Measurements from ENCODE around the gene SHISA8. TPM values are rescaled to one million over a fixed set of nuclear protein-coding genes. Genes with fewer than 3 reads are reported as not detected.

The SHISA8 gene
- total RNA-seq, 6 donors from 2014 or later: 0.17 TPM; not detected in 5

GRCh38 chr22:41927813-41928212, 12.9 kb upstream of the SHISA8 start:
- Histone ChIP-seq H3K27ac (no peak overlapping the region), H3K36me3 (no peaks in the 10 kb centered on the region), H3K4me1 (peaks cover 8 to 19% (median 11%) of the 10 kb centered on the region in 4 donors), H3K4me3 (no peak overlapping the region), H3K27me3 (peaks cover 0 to 21% (median 9%) of the 10 kb centered on the region in 4 donors), H3K9me3 (no peaks in the 10 kb centered on the region)
- DNase-seq (no peak), ATAC-seq (ENCODE audit: low FRiP score in 2 of 2) (no peak)
- 83 to 88% methylated on average over 5 to 6 of the region's 6 CpGs for whole genome bisulfite sequencing, 2 donors
- TF ChIP-seq POLR2A (IDR thresholded peaks at IDR 0.05): no peak

DNA sequence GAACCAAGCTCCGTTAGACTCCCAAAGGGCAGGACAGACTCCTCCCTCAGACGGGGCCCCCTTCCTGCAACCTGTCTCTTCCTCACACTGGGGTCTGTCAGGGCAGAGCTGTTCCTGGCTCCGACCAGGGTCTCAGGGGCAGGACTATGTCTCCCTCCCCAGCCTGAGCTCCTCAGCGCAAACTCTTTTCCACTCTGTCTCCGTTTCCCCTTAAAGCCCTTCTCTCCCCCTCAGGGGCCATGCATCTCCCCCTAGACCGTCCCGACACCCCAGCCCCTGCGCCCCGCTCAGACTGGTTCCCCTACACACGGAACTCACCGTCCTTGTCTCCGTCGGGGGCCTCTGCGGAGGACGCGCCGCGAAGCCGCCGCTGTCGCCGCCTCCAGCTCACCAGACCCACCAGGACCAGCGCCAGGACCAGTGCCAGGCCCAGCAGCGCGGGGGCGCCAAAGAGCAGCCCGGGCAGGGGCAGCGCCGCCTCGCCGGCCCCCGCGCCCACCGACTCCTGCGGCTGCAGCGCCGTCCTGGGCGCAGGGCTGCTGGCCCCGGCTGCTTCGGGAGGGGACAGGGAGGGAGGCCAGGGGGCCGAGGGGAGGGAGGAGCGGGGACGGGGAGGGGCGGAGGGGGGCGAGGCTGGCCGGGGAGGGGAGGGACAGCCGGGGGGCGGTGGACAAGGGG, 11.0 kb upstream of the SHISA8 start:
- Histone ChIP-seq H3K9me3 (no peaks in the 10 kb centered on the region), H3K36me3 (no peaks in the 10 kb centered on the region), H3K27ac (peak overlapping the region in 1 of 4 donors; percentile 40), H3K27me3 (peaks cover 0 to 21% (median 9%) of the 10 kb centered on the region in 4 donors), H3K4me1 (peaks cover 8 to 19% (median 11%) of the 10 kb centered on the region in 4 donors), H3K4me3 (peak overlapping the region in 3 of 4 donors; percentile 36 to 50 (median 45))
- TF ChIP-seq EP300 (IDR thresholded peaks at IDR 0.05): no peak
- no peak for TF ChIP-seq POLR2A (IDR thresholded peaks at IDR 0.05)
- TF ChIP-seq, protein P1, sequence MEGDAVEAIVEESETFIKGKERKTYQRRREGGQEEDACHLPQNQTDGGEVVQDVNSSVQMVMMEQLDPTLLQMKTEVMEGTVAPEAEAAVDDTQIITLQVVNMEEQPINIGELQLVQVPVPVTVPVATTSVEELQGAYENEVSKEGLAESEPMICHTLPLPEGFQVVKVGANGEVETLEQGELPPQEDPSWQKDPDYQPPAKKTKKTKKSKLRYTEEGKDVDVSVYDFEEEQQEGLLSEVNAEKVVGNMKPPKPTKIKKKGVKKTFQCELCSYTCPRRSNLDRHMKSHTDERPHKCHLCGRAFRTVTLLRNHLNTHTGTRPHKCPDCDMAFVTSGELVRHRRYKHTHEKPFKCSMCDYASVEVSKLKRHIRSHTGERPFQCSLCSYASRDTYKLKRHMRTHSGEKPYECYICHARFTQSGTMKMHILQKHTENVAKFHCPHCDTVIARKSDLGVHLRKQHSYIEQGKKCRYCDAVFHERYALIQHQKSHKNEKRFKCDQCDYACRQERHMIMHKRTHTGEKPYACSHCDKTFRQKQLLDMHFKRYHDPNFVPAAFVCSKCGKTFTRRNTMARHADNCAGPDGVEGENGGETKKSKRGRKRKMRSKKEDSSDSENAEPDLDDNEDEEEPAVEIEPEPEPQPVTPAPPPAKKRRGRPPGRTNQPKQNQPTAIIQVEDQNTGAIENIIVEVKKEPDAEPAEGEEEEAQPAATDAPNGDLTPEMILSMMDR (IDR thresholded peaks at IDR 0.05): peak; percentile 69 to 83 (median 82)
- 7 to 9% methylated on average over 22 to 29 of the region's 48 CpGs for WGBS, 2 donors
- DNase-seq (peak; percentile 72 to 94), ATAC-seq (ENCODE audit: low FRiP score in 2 of 2) (peak; percentile 56 to 69)

DNA sequence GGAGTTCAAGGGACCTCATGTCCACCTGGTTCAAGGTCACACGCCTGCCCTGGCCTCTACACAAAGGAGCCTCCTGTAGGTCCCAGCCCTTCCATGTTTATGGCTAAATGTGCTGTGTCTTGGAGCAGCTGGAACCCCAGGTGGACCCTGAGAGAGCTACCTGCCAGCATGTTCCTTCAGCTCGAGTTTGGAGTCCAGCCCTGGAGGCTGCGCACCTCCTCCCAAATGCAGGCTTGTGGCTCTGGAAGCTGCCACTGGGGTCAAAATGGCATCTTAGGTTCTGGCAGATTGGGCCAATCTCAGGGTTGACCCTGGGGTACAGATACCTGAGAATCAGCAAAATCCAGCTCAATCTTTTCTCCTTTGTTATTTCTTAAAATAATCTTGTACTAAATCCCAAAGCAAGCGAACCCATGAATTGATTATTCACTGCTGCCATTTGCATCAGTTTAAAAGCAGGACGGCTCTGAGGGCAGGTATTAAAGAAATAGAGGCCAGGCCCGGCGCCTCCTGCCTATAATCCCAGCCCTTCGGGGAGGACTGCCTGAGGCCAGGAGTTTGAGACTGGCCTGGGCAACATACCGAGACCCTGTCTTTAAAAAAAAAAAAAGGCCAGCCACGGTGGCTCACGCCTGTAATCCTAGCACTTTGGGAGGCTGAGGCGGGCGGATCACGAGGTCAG, 8.9 kb upstream of the SHISA8 start:
- ATAC-seq (ENCODE audit: low FRiP score in 2 of 2): no peak
- H3K9me3 ChIP-seq: no peaks in the 10 kb centered on the region
- TF ChIP-seq, protein P1 (IDR thresholded peaks at IDR 0.05): no peak
- TF ChIP-seq POLR2AphosphoS5 (IDR thresholded peaks at IDR 0.05) (no peak), POLR2A (IDR thresholded peaks at IDR 0.05) (no peak), EP300 (IDR thresholded peaks at IDR 0.05) (no peak)
- H3K4me3 ChIP-seq: no peak overlapping the region
- DNase-seq: no peak
- peaks cover 20 to 35% (median 24%) of the 10 kb centered on the region in 4 donors for H3K4me1 ChIP-seq
- H3K27me3 ChIP-seq: peaks cover 0 to 21% (median 10%) of the 10 kb centered on the region in 4 donors
- WGBS, 2 donors: 92 to 94% methylated on average over 13 to 14 of the region's 14 CpGs
- no peaks in the 10 kb centered on the region for H3K36me3 ChIP-seq
- no peak overlapping the region for H3K27ac ChIP-seq

GRCh38 chr22:41922940-41923594, 8.2 kb upstream of the SHISA8 start:
- H3K27me3 ChIP-seq: peaks cover 0 to 21% (median 11%) of the 10 kb centered on the region in 4 donors
- WGBS, 2 donors: 83 to 90% methylated on average over 4 of the region's 4 CpGs
- no peak overlapping the region for H3K27ac ChIP-seq
- H3K36me3 ChIP-seq: no peaks in the 10 kb centered on the region
- H3K9me3 ChIP-seq: no peaks in the 10 kb centered on the region
- H3K4me3 ChIP-seq: no peak overlapping the region
- DNase-seq (no peak), ATAC-seq (ENCODE audit: low FRiP score in 2 of 2) (no peak)
- TF ChIP-seq POLR2A (IDR thresholded peaks at IDR 0.05) (no peak), EP300 (IDR thresholded peaks at IDR 0.05) (no peak), POLR2AphosphoS5 (IDR thresholded peaks at IDR 0.05) (no peak)
- TF ChIP-seq, protein P1 (IDR thresholded peaks at IDR 0.05): no peak
- H3K4me1 ChIP-seq: peaks cover 27 to 39% (median 29%) of the 10 kb centered on the region in 4 donors

DNA sequence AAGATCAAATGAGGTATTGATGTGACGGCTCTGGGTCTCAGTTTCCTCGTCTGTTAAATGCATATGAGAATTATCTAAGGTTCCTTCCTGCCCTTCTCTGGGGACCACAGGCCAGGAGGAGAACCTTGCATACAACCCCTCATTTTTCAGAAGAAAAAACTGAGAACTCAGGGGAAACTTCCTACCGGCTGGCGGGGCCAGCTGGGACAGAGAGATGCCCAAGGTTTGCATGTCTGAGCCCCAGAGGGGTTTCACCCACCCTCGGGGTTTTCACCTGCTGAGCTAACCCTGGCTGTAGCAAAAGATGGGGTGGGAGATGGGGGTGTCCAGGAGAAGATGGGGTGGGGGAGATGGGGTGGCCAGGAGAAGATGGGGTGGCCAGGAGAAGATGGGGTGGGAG, 7.5 kb upstream of the SHISA8 start:
- ATAC-seq (ENCODE audit: low FRiP score in 2 of 2): no peak
- Histone ChIP-seq H3K4me1 (peaks cover 28 to 44% (median 34%) of the 10 kb centered on the region in 4 donors), H3K4me3 (no peak overlapping the region), H3K27me3 (peaks cover 0 to 27% (median 13%) of the 10 kb centered on the region in 4 donors), H3K36me3 (no peaks in the 10 kb centered on the region), H3K27ac (no peak overlapping the region), H3K9me3 (no peaks in the 10 kb centered on the region)
- WGBS, 2 donors: 89 to 96% methylated on average over 5 of the region's 5 CpGs
- DNase-seq: no peak
- TF ChIP-seq, protein P1 (IDR thresholded peaks at IDR 0.05): no peak
- no peak for TF ChIP-seq POLR2AphosphoS5 (IDR thresholded peaks at IDR 0.05)
- no peak for TF ChIP-seq EP300 (IDR thresholded peaks at IDR 0.05)
- no peak for TF ChIP-seq POLR2A (IDR thresholded peaks at IDR 0.05)

Data from upper lobe of left lung (tissue), 6 donors.